ENCODE data around the gene MAPKAP1.

MAPKAP1 gene

DNA sequence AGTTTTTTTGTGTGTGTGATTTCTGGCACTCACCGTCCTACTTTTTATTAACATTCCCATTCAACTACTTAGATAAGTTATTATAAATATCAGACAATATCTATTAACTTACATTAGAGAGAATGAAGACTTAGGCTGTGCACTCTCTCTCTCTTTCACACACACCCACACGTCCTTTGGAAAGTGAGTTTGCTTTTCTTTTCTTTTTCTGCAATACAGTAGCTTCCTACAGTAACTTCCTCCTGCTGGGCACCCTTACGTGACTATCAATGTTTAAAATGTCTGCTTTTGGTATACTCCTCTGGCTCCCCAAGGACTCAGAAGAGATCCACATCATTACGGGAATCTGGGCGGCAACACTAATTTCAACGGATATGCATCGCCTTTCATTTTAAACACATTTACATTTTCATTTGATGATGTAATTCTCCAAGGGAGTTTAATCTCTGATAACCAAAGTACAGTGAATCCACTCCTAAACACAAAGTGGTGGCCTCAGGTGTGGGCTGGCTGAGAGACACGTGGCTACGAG lies 179.5 kb downstream of the MAPKAP1 start:
- no peak for DNase-seq (ENCODE audit: low read depth)
- H3K4me3 ChIP-seq (ENCODE audit: low read depth, low read length), result no peak overlapping the region

DNA sequence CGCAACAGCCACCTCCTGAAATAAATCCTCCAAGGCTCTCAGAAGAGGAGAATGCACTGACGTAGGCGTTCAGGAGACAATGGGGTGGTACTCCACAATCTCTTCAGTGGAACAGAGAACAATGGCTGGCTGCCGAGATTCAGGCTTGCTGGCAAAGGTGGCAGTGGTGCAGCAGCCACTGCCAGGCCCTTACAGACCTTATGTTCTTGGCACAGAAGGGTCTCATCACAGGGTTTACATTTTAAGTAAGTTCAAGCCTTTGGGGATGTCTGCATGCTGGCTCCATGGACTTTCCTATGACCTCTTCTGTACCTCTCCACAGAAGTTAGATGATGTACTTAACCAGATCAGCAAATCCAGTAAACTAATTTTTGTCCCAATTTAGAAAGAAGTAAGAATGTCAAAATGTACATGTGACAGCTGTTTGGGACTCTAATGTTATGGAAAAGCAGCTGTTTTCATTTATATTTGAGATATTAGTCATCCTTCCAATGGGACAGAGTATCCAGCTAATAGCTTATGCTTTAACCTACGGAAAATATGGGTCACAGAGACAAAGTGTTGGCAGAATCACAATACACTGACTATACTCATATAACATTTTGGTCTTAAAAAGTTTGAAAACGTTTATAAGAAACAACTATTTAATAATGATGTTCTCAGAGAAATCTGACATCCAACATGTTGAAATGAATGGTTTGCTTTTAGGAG lies 180.9 kb downstream of the MAPKAP1 start:
- peak; percentile 67 for DNase-seq (ENCODE audit: low read depth)
- no peak overlapping the region for H3K4me3 ChIP-seq (ENCODE audit: low read depth, low read length)

GRCh38 chr9:125524583-125525355 lies 182.2 kb downstream of the MAPKAP1 start:
- H3K4me3 ChIP-seq (ENCODE audit: low read depth, low read length), result no peak overlapping the region
- peak; percentile 57 for DNase-seq (ENCODE audit: low read depth)

DNA sequence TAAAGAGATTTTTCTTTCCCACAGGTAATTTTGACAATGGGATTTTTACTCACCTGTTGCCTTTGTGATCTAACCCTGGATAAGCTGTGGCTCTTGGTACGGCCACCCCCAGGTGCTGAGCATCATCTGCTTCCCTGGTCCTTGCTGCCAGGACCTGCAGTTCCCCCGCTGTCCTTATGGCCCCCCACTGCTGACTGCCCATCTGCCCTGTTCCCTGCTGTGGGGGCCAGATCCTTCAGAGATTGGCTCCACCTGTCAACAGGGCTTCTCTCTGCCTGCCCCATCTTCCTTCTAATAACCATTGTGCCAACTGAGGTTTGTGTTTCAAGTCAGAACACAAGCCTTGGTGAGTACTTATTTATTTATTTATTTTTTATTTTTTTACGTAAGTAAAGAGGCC lies 183.3 kb downstream of the MAPKAP1 start:
- H3K4me3 ChIP-seq (ENCODE audit: low read depth, low read length), result no peak overlapping the region
- no peak for DNase-seq (ENCODE audit: low read depth)

- peak; percentile 61 for DNase-seq (ENCODE audit: low read depth)
- H3K4me3 ChIP-seq (ENCODE audit: low read depth, low read length), result no peak overlapping the region
These were observed 184.7 kb downstream of the MAPKAP1 start for GRCh38 chr9:125522328-125522725.

DNA sequence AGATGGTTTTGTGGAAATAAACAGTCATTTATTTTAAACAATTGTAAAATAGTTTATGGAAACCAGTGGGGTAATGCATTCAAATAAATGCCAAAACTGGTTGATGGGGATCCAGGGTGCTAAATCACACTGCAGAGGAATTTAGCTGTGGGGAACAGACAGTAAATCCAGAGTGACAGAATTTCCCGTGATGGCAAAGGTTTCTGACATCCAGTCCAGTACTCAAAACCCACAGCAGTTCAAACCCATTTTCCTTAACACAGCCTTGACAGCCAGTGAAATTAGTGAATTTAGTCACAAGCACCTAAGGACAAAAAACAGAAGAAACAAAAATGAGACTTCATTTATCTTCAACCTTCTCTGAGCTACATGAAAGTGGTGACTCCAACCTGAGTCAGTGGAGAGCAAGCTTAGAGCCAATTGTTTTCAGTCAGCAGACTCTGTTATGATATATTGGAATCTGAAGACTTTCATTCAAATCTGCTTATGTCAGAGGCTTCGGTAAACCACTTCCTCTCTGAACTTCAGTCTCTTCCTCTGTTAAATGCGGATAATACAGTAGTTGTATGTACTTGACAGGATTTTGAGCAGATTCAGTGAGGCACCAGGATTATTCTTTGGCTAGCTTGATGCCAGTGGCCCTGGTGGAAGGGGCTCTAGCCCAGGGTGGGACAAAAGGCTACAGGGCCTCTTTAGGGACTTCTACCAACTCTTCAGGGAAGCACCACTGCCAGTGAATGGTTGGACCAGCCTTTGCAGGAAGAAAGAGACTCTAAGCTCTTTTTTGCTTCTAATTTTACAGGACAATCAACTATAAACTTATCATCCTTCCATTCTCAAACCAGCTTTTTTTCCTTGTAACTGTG lies 185.3 kb downstream of the MAPKAP1 start:
- DNase-seq (ENCODE audit: low read depth), result peak; percentile 81

DNA sequence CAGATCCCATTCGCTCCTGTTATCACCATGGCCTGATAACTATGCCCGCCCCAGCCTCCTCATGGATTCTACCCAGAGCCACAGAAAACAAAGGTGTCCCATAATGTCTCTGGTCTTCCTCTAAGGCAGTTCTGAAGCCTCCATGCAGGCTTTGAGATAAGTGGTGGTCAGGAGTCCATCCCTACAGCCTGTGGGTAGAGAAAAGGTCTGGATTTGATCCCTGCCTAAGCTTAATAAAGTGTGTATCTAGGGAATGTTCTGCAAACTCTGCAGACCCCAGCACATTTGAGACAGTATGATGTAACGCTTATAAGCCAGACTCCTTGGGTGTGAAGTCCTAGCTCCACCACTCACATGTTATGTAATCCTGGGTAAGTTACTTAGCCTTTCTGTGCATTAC lies 187.3 kb downstream of the MAPKAP1 start:
- DNase-seq (ENCODE audit: low read depth), result no peak
- no peak overlapping the region for H3K4me3 ChIP-seq (ENCODE audit: low read depth, low read length)

More for the DNA sequence above, 185.3 kb downstream of the MAPKAP1 start:
- no peak overlapping the region for H3K4me3 ChIP-seq (ENCODE audit: low read depth, low read length)

GRCh38 chr9:125517577-125517976 lies 189.4 kb downstream of the MAPKAP1 start:
- no peak for DNase-seq (ENCODE audit: low read depth)
- H3K4me3 ChIP-seq (ENCODE audit: low read depth, low read length), result no peak overlapping the region

GRCh38 chr9:125515983-125516940 lies 190.7 kb downstream of the MAPKAP1 start:
- no peak for DNase-seq (ENCODE audit: low read depth)
- H3K4me3 ChIP-seq (ENCODE audit: low read depth, low read length), result no peak overlapping the region

DNA sequence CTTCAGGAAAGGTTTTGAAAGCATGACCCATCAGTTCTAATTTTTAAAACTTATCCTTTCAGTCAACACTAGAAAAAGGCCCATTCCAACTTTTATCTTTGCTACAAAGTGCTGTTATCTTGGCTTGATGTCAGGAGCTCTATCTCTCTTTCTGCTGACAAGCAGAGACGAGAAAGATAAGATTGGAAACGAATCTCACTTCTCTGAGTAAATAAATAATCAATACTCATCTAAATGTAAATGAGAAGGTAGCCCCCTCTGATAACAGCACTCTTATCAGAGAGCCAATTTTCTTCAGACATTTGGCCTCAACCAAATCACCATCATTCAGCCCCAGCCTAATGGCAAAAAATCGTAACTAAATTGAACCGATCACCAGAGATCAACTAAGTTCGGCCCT lies 191.7 kb downstream of the MAPKAP1 start:
- H3K4me3 ChIP-seq (ENCODE audit: low read depth, low read length), result no peak overlapping the region
- DNase-seq (ENCODE audit: low read depth), result no peak

DNA sequence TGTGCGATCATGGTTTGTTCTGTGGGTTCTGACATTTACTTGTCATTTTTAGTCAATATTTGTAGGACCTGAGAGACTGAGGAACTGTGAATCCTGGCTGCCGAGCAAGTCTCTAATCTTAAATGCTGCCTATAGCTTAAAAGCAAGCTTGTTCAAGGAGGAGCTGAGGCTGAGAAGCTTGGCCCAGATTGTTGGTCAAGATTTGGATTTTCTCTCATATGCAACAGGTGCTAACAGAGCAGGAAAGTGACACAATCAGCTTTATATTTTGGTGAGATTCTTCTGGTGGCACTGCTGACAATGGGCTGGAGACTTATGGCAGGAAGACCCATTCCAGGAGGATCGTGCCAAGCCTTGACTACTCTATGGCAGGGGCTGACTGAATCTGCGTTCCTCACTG lies 192.5 kb downstream of the MAPKAP1 start:
- no peak overlapping the region for H3K4me3 ChIP-seq (ENCODE audit: low read depth, low read length)
- no peak for DNase-seq (ENCODE audit: low read depth)

DNA sequence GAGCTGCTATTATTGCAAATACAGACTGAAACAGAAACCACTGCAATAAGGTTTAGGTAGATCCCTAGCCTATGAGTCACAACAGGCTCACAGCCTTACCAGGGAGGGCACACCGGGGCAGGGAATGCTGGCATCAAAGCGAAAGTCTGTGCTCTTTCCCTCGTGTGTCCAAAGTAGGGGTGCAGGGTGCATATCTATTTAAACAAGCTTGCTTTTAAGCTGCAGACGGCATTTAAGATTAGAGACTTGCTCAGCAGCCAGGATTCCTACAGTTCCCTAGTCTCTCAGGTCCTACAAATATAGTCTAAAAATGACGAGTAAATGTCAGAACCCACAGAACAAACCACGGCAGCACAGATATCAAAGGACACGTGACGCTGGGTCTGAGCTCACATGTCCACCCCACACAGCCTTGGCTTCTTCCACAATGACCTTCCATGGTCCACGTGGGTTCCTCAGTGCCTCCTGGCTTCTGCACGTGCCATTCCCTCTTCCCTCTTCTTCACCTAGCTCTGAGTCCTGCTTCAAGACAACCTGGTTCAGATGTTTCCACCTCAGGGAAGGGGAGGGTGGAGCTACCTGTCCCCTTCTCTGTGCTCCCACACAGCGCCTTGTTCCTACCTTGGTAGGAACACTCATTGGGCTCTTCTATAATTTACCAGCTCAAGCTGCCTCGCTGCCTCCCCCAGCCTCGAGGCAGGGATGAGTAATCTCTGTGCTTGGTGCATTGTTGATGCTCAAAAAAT lies 193.2 kb downstream of the MAPKAP1 start:
- no peak overlapping the region for H3K4me3 ChIP-seq (ENCODE audit: low read depth, low read length)
- no peak for DNase-seq (ENCODE audit: low read depth)

GRCh38 chr9:125513303-125513667 lies 193.7 kb downstream of the MAPKAP1 start:
- H3K4me3 ChIP-seq (ENCODE audit: low read depth, low read length), result no peak overlapping the region
- no peak for DNase-seq (ENCODE audit: low read depth)

- no peak overlapping the region for H3K4me3 ChIP-seq (ENCODE audit: low read depth, low read length)
- no peak for DNase-seq (ENCODE audit: low read depth)
These were observed 195.0 kb downstream of the MAPKAP1 start for GRCh38 chr9:125511789-125512660.

DNA sequence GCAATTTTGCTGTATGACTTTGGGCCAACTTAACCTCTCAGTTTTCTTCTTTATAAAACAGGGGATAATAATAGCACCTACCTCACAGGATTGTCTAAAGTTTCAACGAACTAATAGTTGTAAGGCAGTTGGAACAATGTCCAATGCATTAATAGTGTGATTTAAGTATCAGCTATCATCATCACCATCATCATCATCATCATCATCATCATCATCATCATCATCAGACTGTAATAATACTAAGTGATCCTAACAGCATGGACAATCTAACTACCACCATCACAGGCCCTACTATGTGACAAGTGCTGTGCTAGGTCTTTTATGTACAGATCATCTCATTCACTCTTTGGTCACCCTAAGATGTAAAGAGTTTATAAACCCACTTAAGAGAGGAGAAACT lies 196.0 kb downstream of the MAPKAP1 start:
- DNase-seq (ENCODE audit: low read depth), result no peak
- H3K4me3 ChIP-seq (ENCODE audit: low read depth, low read length), result no peak overlapping the region

- H3K4me3 ChIP-seq (ENCODE audit: low read depth, low read length), result no peak overlapping the region
- no peak for DNase-seq (ENCODE audit: low read depth)
These were observed 197.5 kb downstream of the MAPKAP1 start for GRCh38 chr9:125509476-125509875.

DNA sequence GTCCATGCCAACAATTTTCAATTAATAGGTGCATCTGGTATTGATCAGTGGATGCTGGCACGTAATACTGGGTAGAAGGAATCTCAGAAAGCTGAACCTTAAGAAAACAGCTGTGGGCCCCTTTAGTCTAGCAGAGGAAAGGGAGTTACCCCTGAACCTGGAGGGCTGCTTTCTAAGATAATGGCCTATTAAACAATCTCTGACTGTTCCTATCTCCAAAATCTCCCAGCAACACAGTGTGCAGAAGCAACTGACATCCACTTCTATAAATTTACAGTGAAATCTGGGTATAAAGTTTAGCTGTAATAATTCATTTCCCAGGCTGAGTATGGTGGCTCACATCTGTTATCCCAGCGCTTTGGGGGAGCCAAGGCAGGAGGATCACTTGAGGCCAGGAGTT lies 198.8 kb downstream of the MAPKAP1 start:
- DNase-seq (ENCODE audit: low read depth), result no peak
- H3K4me3 ChIP-seq (ENCODE audit: low read depth, low read length), result no peak overlapping the region
